ENCODE measurements around the gene DCUN1D4.
"Not testable (repeated sequence)": the region's sequence is repeated elsewhere in the genome, so short reads cannot be mapped to it uniquely, and the experiment has no call there.

DCUN1D4 gene

DNA sequence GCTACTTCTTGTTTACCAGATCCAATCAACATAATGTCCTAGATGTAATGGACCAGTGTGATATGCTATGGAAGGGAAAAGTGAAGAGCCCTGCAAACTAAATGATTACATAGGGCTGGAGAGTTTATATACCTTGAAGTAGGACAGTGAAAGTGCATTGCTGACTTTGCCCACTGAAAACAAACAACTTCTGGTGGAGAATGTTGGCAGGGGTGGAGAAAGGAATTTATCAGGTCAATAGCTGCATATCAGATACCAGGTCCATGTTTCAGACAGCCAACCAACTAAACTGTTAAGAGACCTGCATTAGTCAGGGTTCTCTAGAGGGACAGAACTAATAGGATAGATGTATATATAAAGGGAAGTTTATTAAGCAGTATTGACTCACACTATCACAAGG is 82.4 kb downstream of the DCUN1D4 start:
- no peak overlapping the region for H3K27ac ChIP-seq
- TF ChIP-seq, protein P1, sequence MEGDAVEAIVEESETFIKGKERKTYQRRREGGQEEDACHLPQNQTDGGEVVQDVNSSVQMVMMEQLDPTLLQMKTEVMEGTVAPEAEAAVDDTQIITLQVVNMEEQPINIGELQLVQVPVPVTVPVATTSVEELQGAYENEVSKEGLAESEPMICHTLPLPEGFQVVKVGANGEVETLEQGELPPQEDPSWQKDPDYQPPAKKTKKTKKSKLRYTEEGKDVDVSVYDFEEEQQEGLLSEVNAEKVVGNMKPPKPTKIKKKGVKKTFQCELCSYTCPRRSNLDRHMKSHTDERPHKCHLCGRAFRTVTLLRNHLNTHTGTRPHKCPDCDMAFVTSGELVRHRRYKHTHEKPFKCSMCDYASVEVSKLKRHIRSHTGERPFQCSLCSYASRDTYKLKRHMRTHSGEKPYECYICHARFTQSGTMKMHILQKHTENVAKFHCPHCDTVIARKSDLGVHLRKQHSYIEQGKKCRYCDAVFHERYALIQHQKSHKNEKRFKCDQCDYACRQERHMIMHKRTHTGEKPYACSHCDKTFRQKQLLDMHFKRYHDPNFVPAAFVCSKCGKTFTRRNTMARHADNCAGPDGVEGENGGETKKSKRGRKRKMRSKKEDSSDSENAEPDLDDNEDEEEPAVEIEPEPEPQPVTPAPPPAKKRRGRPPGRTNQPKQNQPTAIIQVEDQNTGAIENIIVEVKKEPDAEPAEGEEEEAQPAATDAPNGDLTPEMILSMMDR (conservative IDR thresholded peaks at IDR 0.05): no peak

DNA sequence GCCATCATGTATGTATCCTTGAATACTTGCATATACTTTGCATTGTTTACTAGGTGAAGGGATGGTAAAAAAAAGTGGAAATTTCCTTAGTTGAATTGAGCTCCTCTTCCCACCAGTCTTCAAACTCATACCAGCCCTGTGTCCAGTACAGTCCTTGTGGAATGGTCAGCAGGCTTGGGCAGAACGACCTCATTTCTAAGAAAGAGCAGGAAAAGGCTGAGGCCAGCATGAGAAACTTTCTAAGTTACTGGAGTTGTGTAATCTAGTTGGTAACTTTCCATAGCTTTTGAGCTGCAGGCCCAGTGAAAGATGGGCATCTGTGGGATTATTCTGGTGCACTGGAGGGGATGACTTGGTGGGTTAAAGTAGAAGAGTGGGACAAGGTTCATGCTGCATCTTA is 87.6 kb downstream of the DCUN1D4 start:
- TF ChIP-seq, protein P1 (conservative IDR thresholded peaks at IDR 0.05): no peak
- H3K27ac ChIP-seq: no peak overlapping the region

DNA sequence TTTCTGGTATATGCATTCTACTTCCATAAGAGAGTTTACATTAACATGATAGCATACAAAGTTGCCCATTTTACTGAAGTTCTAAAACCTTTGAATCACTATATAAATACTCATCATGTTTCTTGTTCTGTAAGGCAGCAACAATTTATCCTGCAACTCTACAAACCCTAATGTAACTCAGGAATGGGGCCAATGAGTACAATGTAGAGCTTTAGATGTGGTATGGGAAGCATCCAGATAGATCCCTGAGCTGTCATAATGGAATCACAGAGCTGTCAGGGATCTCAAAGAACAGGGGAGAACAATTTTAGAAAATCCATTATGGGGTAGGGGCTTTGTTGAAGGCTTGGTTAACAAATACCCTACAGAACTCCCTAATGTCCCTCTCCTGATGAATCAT is 88.5 kb downstream of the DCUN1D4 start:
- TF ChIP-seq, protein P1 (conservative IDR thresholded peaks at IDR 0.05): no peak
- H3K27ac ChIP-seq: no peak overlapping the region

DNA sequence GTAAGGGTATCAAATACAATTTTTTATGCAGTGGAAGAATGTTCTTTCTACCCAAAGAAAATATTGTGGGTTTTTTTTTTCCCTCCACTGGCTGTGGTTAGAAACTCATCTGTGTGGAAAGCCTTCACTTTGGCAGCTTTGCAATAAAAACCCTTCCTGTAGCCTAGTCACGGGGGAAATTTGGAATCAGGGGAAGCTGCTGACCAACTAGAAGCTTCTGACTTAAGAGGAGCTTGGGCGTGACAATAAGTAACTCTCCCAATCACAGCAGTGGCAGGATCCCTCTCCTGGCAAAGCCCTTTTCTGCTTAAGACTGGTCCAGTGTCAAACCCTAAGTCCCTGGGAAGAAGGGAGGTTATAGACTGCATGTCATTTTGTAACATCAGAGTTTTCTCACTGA is 89.3 kb downstream of the DCUN1D4 start:
- H3K27ac ChIP-seq: no peak overlapping the region
- TF ChIP-seq, protein P1 (conservative IDR thresholded peaks at IDR 0.05): no peak

DNA sequence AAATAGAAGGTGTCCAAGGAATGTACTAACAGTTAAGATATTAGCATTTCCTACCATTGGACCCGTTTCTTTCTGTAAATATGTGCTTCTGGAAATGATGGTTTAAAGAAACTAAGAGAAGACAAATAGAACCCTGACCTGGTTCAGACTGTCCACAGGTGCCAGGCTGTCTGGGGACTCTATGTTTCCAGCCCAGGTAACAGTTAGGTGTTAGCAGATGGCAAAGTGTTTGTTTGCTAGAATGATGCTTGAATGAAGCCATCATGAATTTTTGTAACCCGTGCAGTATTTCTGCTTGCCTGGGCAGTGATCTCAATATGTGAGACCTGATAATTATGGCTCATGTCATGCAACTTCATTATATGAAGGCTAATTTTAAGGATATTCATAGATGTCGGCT is 89.7 kb downstream of the DCUN1D4 start:
- H3K27ac ChIP-seq: no peak overlapping the region
- TF ChIP-seq, protein P1 (conservative IDR thresholded peaks at IDR 0.05): no peak

DNA sequence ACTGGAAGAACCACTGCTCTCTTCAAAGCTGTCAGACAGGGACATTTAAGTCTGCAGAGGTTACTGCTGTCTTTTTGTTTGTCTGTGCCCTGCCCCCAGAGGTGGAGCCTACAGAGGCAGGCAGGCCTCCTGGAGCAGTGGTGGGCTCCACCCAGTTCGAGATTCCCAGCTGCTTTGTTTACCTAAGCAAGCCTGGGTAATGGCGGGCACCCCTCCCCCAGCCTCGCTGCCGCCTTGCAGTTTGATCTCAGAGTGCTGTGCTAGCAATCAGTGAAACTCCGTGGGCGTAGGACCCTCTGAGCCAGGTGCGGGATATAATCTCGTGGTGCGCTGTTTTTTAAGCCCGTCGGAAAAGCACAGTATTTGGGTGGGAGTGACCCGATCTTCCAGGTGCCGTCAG is 97.5 kb downstream of the DCUN1D4 start:
- H3K27ac ChIP-seq: not testable (repeated sequence)

DNA sequence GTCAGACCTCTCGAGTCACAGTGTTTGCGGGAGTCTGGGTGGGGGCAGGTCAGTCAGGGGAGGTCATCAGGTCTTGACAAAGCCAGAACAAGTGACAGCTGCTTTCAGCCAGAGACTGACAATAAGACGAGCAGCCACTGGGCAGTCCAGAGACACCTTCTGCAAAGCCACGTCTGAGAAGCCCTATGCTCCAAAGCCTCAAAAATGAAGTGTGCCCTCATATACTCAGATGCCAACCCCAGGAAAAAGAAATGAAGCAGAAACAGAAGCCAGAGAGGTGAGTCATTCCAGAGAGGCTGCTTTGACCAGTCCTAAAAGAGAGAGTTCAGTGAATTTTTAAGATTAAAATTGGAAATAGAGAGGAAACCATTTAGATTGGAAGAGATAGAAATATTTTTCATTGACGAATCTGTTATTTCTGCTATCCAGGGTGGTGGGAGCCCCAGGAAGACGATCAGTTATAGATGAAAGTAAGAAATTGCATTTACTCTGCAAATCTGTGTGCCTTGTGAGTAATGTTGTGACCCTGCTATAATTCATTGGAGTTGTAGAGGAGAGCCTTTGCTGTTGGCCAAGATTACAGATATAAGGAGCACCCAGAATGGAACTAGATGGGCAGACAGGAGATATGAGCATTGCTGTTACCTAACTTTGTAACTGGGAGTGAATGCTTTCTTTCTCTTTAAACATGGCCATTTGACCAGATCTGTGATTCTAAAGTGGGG is 99.3 kb downstream of the DCUN1D4 start:
- TF ChIP-seq, protein P1 (conservative IDR thresholded peaks at IDR 0.05): no peak
- no peak overlapping the region for H3K27ac ChIP-seq

DNA sequence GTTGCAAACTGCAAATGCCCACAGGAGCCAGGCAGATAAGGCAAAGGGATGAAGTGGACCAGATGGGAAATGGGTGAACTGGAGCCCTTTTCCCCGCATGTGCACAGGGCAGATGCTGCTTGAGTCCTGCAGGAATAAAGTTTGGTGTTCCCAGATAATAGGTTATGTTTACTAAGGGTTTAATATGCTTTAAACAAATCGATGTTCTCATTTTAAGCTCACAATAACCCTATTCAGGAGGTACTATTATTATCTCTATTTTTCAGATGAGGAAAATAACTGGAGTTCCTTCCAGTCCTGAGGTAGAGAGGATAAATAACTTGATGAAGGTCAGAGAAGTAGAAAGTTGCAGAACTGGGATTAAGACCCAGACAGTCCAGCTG is 99.9 kb downstream of the DCUN1D4 start:
- no peak overlapping the region for H3K27ac ChIP-seq

More for the DNA sequence above, 99.9 kb downstream of the DCUN1D4 start:
- TF ChIP-seq, protein P1 (conservative IDR thresholded peaks at IDR 0.05): no peak

All from VCaP (cell line).